A549 (cell line): ENCODE results near the gene LOC101059915.

Experiments used
- ATAC-seq, 2 experiments: fragments of 200-7000 bp in 1 of 2; fragments of >200 bp in 1 of 2; cut with Nextera tagmentation in 1 of 2; cut with Tn5 transposase in 1 of 2; 3 replicates each; pipeline versions ENCODE4 v1.8.0 to v1.9.1; 2018 to 2020; ENCODE audit warnings: mild to moderate bottlenecking in 1 of 2, moderate library complexity in 1 of 2
- CTCF ChIA-PET: fragments of 300-600 bp; sonication (Branson Sonifier 250); formaldehyde crosslinking; extraction: SDS; loops from one replicate; lab custom pipeline; 2021; ENCODE audit warnings: antibody characterized with exemption, inconsistent platforms; lab: Yijun Ruan, JAX
- POLR2A ChIA-PET: fragments of 350-600 bp; formaldehyde crosslinking; extraction: SDS; loops from one replicate; lab custom pipeline; 2021; ENCODE audit warnings: antibody characterized with exemption, inconsistent platforms; lab: Yijun Ruan, JAX
- DNase-seq, 2 experiments: peaks; one replicate each; pipeline versions ENCODE4 v3.0.0 to v3.0.0-alpha.2; 2011 to 2016; ENCODE audit warnings: low read depth in 1 of 2, low spot score in 1 of 2
- FAIRE-seq: peaks from 2 replicates; lab custom pipeline; 2011; peaks lifted over from hg19 to GRCh38; lab: Jason Lieb, UNC
- H3K27ac ChIP-seq, 2 experiments: fragments of >200 bp; sonication (Bioruptor Twin); formaldehyde crosslinking; 3 replicates each; pipeline ENCODE4 v1.5.1; 2016 to 2017
- H3K4me1 ChIP-seq: fragments of >200 bp; sonication (Bioruptor Twin); formaldehyde crosslinking; 3 replicates; pipeline ENCODE4 v1.6.1; 2016
- H3K4me2 ChIP-seq: fragments of >200 bp; sonication (Bioruptor Twin); formaldehyde crosslinking; 3 replicates; pipeline ENCODE4 v1.6.1; 2016
- H3K4me3 ChIP-seq: fragments of >200 bp; sonication (Bioruptor Twin); formaldehyde crosslinking; 3 replicates; pipeline ENCODE4 v1.5.1; 2016
- H3K9me3 ChIP-seq: fragments of >200 bp; sonication (Bioruptor Twin); formaldehyde crosslinking; 3 replicates; pipeline ENCODE4 v1.6.1; 2016
- CBX2 ChIP-seq: fragments of 200-600 bp; sonication (generic); IDR thresholded peaks from 2 replicates; pipeline ENCODE4 v1.6.1; 2016; ENCODE audit warnings: low read depth, mild to moderate bottlenecking, borderline replicate concordance
- CHD2 ChIP-seq: fragments of 150-350 bp; IDR thresholded peaks from 2 replicates; pipeline ENCODE4 v1.6.1; 2014; ENCODE audit warnings: low read length; ENCODE audit not compliant: partially characterized antibody
- HDAC2 ChIP-seq: fragments of 200-600 bp; sonication (generic); IDR thresholded peaks from 2 replicates; pipeline ENCODE4 v1.6.1; 2016
- HOXA7 ChIP-seq: fragments of 250-450 bp; sonication (Bioruptor Pico); IDR thresholded peaks from 2 replicates; pipeline ENCODE4 v1.5.0; 2020; ENCODE audit warnings: mild to moderate bottlenecking, moderate library complexity
- HOXB13 ChIP-seq: fragments of 250-450 bp; sonication (Bioruptor Pico); IDR thresholded peaks from 2 replicates; pipeline ENCODE4 v1.5.0; 2020; ENCODE audit warnings: low read depth, mild to moderate bottlenecking, moderate library complexity
- NPAS2 ChIP-seq: fragments of 250-450 bp; sonication (Bioruptor Pico); IDR thresholded peaks from 2 replicates; pipeline ENCODE4 v1.8.0; 2022; ENCODE audit warnings: mild to moderate bottlenecking, moderate library complexity, borderline replicate concordance
- NR3C1 ChIP-seq: fragments of >200 bp; sonication (Bioruptor Twin); formaldehyde crosslinking; IDR thresholded peaks from 3 replicates; pipeline ENCODE4 v1.6.1; 2017
- PHF8 ChIP-seq: fragments of 200-600 bp; sonication (generic); IDR thresholded peaks from 2 replicates; pipeline ENCODE4 v1.6.1; 2016; ENCODE audit warnings: low read depth, mild to moderate bottlenecking, antibody characterized with exemption, moderate library complexity, borderline replicate concordance
- POLR2AphosphoS2 ChIP-seq: conservative IDR thresholded peaks from 2 replicates; pipeline ENCODE4 v1.6.1; 2012; ENCODE audit warnings: low read length, improper control_type of control experiment, inconsistent platforms
- RAD21 ChIP-seq, 2 experiments: fragments of >200 bp in 1 of 2; sonication (Bioruptor Twin) in 1 of 2; formaldehyde crosslinking in 1 of 2; IDR thresholded peaks in 1 of 2; conservative IDR thresholded peaks in 1 of 2; 2 replicates in 1 of 2; 3 replicates in 1 of 2; pipeline ENCODE4 v1.6.1; 2012 to 2018; ENCODE audit warnings: inconsistent platforms in 1 of 2
- RARB ChIP-seq: fragments of 250-450 bp; sonication (Bioruptor Pico); IDR thresholded peaks from 2 replicates; pipeline ENCODE4 v1.8.0; 2021; ENCODE audit warnings: mild to moderate bottlenecking, moderate library complexity
- RCOR1 ChIP-seq: fragments of 150-350 bp; IDR thresholded peaks from 2 replicates; pipeline ENCODE4 v1.6.1; 2014; ENCODE audit warnings: antibody characterized with exemption, low read length, low read depth
- RNF2 ChIP-seq: fragments of 200-600 bp; sonication (generic); IDR thresholded peaks from 2 replicates; pipeline ENCODE4 v1.6.1; 2016; ENCODE audit warnings: low read depth, mild to moderate bottlenecking, antibody characterized with exemption, moderate library complexity, borderline replicate concordance
- SMC3 ChIP-seq: fragments of >200 bp; sonication (Bioruptor Twin); formaldehyde crosslinking; IDR thresholded peaks from 3 replicates; pipeline ENCODE4 v1.6.1; 2018; ENCODE audit warnings: inconsistent platforms
- TFCP2L1 ChIP-seq: fragments of 250-450 bp; sonication (Bioruptor Pico); IDR thresholded peaks from 2 replicates; pipeline ENCODE4 v1.5.0; 2021; ENCODE audit warnings: mild to moderate bottlenecking
- TP53 ChIP-seq: fragments of 250-450 bp; sonication (Bioruptor Pico); IDR thresholded peaks from 2 replicates; pipeline ENCODE4 v1.5.0; 2021; ENCODE audit warnings: mild to moderate bottlenecking, moderate library complexity
- ZC3H11A ChIP-seq: fragments of 450-650 bp; IDR thresholded peaks from 2 replicates; pipeline ENCODE4 v1.6.1; 2014; ENCODE audit warnings: antibody characterized with exemption, mild to moderate bottlenecking
- ZFP36 ChIP-seq: fragments of 450-650 bp; IDR thresholded peaks from 2 replicates; pipeline ENCODE4 v1.6.1; 2014; ENCODE audit warnings: borderline replicate concordance; ENCODE audit not compliant: partially characterized antibody
- ZSCAN20 ChIP-seq: fragments of 250-450 bp; sonication (Bioruptor Pico); IDR thresholded peaks from 2 replicates; pipeline ENCODE4 v1.8.0; 2022; ENCODE audit warnings: mild to moderate bottlenecking, moderate library complexity
- WGBS: methylation state at CpG from one replicate; pipeline ENCODE4 v1.1.6; 2017; ENCODE audit errors: missing lambda C conversion rate; 5-methylcytosine and 5-hydroxymethylcytosine counted together
- TF ChIP-seq, protein P1 (sequence below): fragments of 450-650 bp; IDR thresholded peaks from 2 replicates; pipeline ENCODE4 v1.6.1; 2014; ENCODE audit warnings: antibody characterized with exemption
- TF ChIP-seq, protein P2 (sequence below): fragments of 250-450 bp; sonication (Bioruptor Pico); IDR thresholded peaks from 2 replicates; pipeline ENCODE4 v1.5.0; 2020; ENCODE audit warnings: low read depth, mild to moderate bottlenecking, moderate library complexity
- TF ChIP-seq, protein P3 (sequence below): fragments of 250-450 bp; sonication (Bioruptor Pico); IDR thresholded peaks from 2 replicates; pipeline ENCODE4 v1.5.0; 2021; ENCODE audit warnings: mild to moderate bottlenecking, moderate library complexity, borderline replicate concordance
- TF ChIP-seq, protein P4 (sequence below): fragments of >200 bp; sonication (Bioruptor Twin); formaldehyde crosslinking; IDR thresholded peaks from 3 replicates; pipeline ENCODE4 v1.5.1; 2016
- TF ChIP-seq, protein P5 (sequence below): fragments of >200 bp; sonication (Bioruptor Twin); formaldehyde crosslinking; IDR thresholded peaks from 2 replicates; pipeline ENCODE4 v1.6.1; 2016

Gene LOC101059915

DNA sequence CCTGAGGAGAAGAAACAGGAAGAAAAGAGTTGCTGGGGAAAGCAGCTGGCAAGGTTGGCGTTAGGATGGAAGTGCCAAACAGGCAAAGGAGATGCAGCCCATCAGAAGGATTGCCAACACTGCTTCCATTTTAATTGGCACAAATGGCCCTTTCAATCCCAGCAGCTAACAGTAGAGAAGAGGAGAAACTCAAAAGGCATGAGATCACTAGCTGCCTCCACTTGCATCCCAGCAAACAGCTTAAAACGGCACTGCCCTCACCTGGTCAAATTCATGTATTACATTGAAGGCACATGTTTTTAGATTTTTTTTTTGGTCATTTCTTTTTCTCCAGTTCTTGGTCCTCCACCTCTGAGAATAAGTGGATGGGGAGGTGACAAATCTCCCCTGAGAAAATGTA is 14.9 kb upstream of the LOC101059915 start:
- ChIA-PET CTCF (interaction anchor here (0.6 to 1.4 kb wide), 5 partner anchors 10 to 670 kb away, joined by 3 to 7 read pairs (median 3); no protein-coding TSS in a partner anchor), POLR2A (no interaction called here)
- Histone ChIP-seq H3K4me1 (no peaks in the 10 kb centered on the region), H3K4me2 (no peak overlapping the region), H3K9me3 (no peaks in the 10 kb centered on the region), H3K4me3 (no peak overlapping the region), H3K27ac (no peak overlapping the region)
- 35% methylated on average over 2 of the region's 2 CpGs for WGBS
- peak; percentile 39 to 61 for DNase-seq
- TF ChIP-seq HOXB13 (CRISPR knock-in tag) (no peak), TFCP2L1 (CRISPR knock-in tag) (no peak), CHD2 (no peak), HOXA7 (CRISPR knock-in tag) (no peak), SMC3 (peak; percentile 36; the same call in 2 of the 3 replicates), ZSCAN20 (no peak), CBX2 (no peak), RAD21 (conservative IDR thresholded peaks at IDR 0.05 in 1 of 2, IDR thresholded peaks at IDR 0.05 in 1 of 2) (peak; percentile 64 to 72), HDAC2 (no peak), POLR2AphosphoS2 (no peak), NPAS2 (no peak)
- TF ChIP-seq, protein P1, sequence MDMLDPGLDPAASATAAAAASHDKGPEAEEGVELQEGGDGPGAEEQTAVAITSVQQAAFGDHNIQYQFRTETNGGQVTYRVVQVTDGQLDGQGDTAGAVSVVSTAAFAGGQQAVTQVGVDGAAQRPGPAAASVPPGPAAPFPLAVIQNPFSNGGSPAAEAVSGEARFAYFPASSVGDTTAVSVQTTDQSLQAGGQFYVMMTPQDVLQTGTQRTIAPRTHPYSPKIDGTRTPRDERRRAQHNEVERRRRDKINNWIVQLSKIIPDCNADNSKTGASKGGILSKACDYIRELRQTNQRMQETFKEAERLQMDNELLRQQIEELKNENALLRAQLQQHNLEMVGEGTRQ = no peak
- TF ChIP-seq, protein P2, sequence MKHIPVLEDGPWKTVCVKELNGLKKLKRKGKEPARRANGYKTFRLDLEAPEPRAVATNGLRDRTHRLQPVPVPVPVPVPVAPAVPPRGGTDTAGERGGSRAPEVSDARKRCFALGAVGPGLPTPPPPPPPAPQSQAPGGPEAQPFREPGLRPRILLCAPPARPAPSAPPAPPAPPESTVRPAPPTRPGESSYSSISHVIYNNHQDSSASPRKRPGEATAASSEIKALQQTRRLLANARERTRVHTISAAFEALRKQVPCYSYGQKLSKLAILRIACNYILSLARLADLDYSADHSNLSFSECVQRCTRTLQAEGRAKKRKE (CRISPR knock-in tag) = no peak
- TF ChIP-seq, protein P3, sequence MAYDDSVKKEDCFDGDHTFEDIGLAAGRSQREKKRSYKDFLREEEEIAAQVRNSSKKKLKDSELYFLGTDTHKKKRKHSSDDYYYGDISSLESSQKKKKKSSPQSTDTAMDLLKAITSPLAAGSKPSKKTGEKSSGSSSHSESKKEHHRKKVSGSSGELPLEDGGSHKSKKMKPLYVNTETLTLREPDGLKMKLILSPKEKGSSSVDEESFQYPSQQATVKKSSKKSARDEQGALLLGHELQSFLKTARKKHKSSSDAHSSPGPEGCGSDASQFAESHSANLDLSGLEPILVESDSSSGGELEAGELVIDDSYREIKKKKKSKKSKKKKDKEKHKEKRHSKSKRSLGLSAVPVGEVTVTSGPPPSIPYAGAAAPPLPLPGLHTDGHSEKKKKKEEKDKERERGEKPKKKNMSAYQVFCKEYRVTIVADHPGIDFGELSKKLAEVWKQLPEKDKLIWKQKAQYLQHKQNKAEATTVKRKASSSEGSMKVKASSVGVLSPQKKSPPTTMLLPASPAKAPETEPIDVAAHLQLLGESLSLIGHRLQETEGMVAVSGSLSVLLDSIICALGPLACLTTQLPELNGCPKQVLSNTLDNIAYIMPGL (CRISPR knock-in tag) = no peak
- TF ChIP-seq, protein P4, sequence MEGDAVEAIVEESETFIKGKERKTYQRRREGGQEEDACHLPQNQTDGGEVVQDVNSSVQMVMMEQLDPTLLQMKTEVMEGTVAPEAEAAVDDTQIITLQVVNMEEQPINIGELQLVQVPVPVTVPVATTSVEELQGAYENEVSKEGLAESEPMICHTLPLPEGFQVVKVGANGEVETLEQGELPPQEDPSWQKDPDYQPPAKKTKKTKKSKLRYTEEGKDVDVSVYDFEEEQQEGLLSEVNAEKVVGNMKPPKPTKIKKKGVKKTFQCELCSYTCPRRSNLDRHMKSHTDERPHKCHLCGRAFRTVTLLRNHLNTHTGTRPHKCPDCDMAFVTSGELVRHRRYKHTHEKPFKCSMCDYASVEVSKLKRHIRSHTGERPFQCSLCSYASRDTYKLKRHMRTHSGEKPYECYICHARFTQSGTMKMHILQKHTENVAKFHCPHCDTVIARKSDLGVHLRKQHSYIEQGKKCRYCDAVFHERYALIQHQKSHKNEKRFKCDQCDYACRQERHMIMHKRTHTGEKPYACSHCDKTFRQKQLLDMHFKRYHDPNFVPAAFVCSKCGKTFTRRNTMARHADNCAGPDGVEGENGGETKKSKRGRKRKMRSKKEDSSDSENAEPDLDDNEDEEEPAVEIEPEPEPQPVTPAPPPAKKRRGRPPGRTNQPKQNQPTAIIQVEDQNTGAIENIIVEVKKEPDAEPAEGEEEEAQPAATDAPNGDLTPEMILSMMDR = peak; percentile 55
- no peak for FAIRE-seq
- peak; percentile 74 to 79 for ATAC-seq

DNA sequence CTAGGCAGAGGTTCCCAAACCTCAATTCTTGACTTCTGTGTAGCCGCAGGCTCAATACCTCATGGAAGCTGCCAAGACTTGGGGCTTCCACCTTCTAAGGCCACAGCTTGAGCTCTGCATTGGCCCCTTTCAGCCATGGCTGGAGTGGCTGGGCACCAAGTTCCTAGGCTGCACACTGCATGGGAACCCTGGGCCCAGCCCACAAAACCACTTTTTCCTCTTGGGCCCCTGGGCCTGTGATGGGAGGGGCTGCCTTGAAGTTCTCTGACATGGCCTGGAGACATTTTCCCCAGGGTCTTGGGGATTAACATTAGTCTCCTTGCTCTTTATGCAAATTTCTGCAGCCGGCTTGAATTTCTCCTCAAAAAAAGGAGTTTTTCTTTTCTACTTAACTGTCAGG is 14.0 kb upstream of the LOC101059915 start:
- Histone ChIP-seq H3K9me3 (no peaks in the 10 kb centered on the region), H3K27ac (no peak overlapping the region)
- ChIA-PET POLR2A (no interaction called here), CTCF (no interaction called here)
- no peak for FAIRE-seq
- WGBS = 73% methylated on average over 2 of the region's 2 CpGs
- DNase-seq = no peak
- TF ChIP-seq PHF8 = no peak
- TF ChIP-seq, all 56 proteins: peak for 0
- ATAC-seq = no peak
- Histone ChIP-seq H3K4me2 (no peak overlapping the region), H3K4me1 (no peaks in the 10 kb centered on the region), H3K4me3 (no peak overlapping the region)

DNA sequence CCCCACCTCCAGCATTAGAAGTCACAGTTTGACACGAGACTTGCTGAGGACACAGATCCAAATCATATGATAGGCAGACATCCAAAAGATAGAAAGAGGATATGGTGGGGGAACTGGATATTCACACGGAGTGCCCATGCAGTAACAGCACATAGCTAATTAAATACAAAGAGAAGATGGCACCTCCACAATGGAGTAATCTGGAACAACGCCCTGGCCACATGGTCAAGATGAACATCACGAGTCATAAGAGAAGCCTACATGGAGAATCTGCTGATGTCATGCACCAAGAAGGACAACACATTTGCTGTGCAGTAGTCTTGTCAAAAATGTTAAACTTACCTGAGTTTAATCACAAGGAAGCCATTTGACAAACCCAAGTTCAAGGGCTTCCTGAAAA is 10.1 kb upstream of the LOC101059915 start:
- H3K4me3 ChIP-seq = no peak overlapping the region
- DNase-seq = peak in 1 of 2 experiments; percentile 13
- 75% methylated on average over 4 of the region's 4 CpGs for WGBS
- H3K27ac ChIP-seq = no peak overlapping the region
- no peaks in the 10 kb centered on the region for H3K4me1 ChIP-seq
- H3K9me3 ChIP-seq = no peaks in the 10 kb centered on the region
- ChIA-PET CTCF (no interaction called here), POLR2A (no interaction called here)
- TF ChIP-seq, protein P5, sequence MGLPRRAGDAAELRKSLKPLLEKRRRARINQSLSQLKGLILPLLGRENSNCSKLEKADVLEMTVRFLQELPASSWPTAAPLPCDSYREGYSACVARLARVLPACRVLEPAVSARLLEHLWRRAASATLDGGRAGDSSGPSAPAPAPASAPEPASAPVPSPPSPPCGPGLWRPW = no peak
- TF ChIP-seq RNF2 (no peak), NR3C1 (no peak), ZFP36 (no peak), ZSCAN20 (no peak), POLR2AphosphoS2 (no peak), ZC3H11A (no peak), HOXA7 (CRISPR knock-in tag) (no peak), TP53 (CRISPR knock-in tag) (no peak), RCOR1 (no peak), RARB (no peak)
- TF ChIP-seq, protein P1 = no peak
- TF ChIP-seq, protein P3 (CRISPR knock-in tag) = no peak
- ATAC-seq = no peak
- no peak overlapping the region for H3K4me2 ChIP-seq
- FAIRE-seq = no peak
